Measurements from ENCODE around the gene TRIM14.

GRCh38 chr9:98157372-98157771 is 38.4 kb upstream of the TRIM14 start:
- TF ChIP-seq, protein P1, sequence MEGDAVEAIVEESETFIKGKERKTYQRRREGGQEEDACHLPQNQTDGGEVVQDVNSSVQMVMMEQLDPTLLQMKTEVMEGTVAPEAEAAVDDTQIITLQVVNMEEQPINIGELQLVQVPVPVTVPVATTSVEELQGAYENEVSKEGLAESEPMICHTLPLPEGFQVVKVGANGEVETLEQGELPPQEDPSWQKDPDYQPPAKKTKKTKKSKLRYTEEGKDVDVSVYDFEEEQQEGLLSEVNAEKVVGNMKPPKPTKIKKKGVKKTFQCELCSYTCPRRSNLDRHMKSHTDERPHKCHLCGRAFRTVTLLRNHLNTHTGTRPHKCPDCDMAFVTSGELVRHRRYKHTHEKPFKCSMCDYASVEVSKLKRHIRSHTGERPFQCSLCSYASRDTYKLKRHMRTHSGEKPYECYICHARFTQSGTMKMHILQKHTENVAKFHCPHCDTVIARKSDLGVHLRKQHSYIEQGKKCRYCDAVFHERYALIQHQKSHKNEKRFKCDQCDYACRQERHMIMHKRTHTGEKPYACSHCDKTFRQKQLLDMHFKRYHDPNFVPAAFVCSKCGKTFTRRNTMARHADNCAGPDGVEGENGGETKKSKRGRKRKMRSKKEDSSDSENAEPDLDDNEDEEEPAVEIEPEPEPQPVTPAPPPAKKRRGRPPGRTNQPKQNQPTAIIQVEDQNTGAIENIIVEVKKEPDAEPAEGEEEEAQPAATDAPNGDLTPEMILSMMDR (tag by site-specific recombination; IDR thresholded peaks at IDR 0.05) = no peak
- TF ChIP-seq ZNF121 (tag by site-specific recombination; IDR thresholded peaks at IDR 0.05) = no peak
- no peak for TF ChIP-seq ZNF274 (IDR thresholded peaks at IDR 0.05; ENCODE audit: low read length)
- no peak for TF ChIP-seq ZNF274 (tag by site-specific recombination; IDR thresholded peaks at IDR 0.05; ENCODE audit: borderline replicate concordance)
- TF ChIP-seq KLF8 (tag by site-specific recombination; IDR thresholded peaks at IDR 0.05) = no peak
- TF ChIP-seq ZFP3 (tag by site-specific recombination; IDR thresholded peaks at IDR 0.05; ENCODE audit: low read depth) = no peak
- TF ChIP-seq HOXD13 (CRISPR knock-in tag; IDR thresholded peaks at IDR 0.05; ENCODE audit: borderline replicate concordance) = no peak
- TF ChIP-seq, protein P2, sequence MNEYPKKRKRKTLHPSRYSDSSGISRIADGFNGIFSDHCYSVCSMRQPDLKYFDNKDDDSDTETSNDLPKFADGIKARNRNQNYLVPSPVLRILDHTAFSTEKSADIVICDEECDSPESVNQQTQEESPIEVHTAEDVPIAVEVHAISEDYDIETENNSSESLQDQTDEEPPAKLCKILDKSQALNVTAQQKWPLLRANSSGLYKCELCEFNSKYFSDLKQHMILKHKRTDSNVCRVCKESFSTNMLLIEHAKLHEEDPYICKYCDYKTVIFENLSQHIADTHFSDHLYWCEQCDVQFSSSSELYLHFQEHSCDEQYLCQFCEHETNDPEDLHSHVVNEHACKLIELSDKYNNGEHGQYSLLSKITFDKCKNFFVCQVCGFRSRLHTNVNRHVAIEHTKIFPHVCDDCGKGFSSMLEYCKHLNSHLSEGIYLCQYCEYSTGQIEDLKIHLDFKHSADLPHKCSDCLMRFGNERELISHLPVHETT (tag by site-specific recombination; IDR thresholded peaks at IDR 0.05) = no peak
